Right lobe of liver (tissue), 4 donors: Measurements from ENCODE around the gene ALG14.

ENCODE experiments used
- CTCF ChIP-seq, 4 donors: fragments of 200-600 bp in 3 of 4; fragments of 450-650 bp in 1 of 4; IDR thresholded peaks; one replicate each; pipeline versions ENCODE4 v1.5.1 to v1.8.0; 2016 to 2022; ENCODE audit warnings: antibody characterized with exemption in 4 of 4, mild to moderate bottlenecking in 2 of 4
- POLR2A ChIP-seq: fragments of 450-650 bp; IDR thresholded peaks from one replicate; pipeline ENCODE4 v1.6.1; 2017; ENCODE audit warnings: antibody characterized with exemption, mild to moderate bottlenecking
- donor health status: DM: no; HTN: no; CAD: no.
- donor health status: DM: no; HTN: no; CAD: no.
- donor health status: DM: no; HTN: yes; CAD: no.

GRCh38 chr1:94926126-94926914 lies 146.4 kb downstream of the ALG14 start:
- TF ChIP-seq CTCF (IDR thresholded peaks at IDR 0.05) (peak; percentile 35 to 52 (median 40)), POLR2A (no peak)
